Measurements from ENCODE around the gene MYCBP.

MYCBP gene

GRCh38 chr1:38819040-38819439 is 54.1 kb downstream of the MYCBP start:
- DNase-seq: no peak

GRCh38 chr1:38818175-38818976 is 54.8 kb downstream of the MYCBP start:
- DNase-seq: no peak

- DNase-seq: no peak
Measured at GRCh38 chr1:38817267-38818174, 55.6 kb downstream of the MYCBP start.

GRCh38 chr1:38815903-38816627 is 57.1 kb downstream of the MYCBP start:
- DNase-seq: peak; percentile 97

GRCh38 chr1:38814984-38815464 is 58.1 kb downstream of the MYCBP start:
- no peak for DNase-seq

GRCh38 chr1:38814444-38814983 is 58.6 kb downstream of the MYCBP start:
- no peak for DNase-seq

GRCh38 chr1:38812981-38813380 is 60.2 kb downstream of the MYCBP start:
- no peak for DNase-seq

All from hematopoietic multipotent progenitor cell treated with erythropoietin and hydrocortisone succinate and interleukin-3 and kit ligand, for 8 days (in vitro differentiated cells).